Activated CD8-positive, alpha-beta memory T cell treated with anti-CD3 and anti-CD28 coated beads, Interleukin-2, amount 10 ng/mL, durations not matched to agents 7 days and 5 days (primary cell): ENCODE data around the gene CRMP1. TPM values are rescaled to one million over a fixed set of nuclear protein-coding genes. Genes with fewer than 3 reads are reported as not detected.

Source experiments
- ATAC-seq: fragments of 150-1000 bp; cut with Tn5 transposase; one replicate; pipeline ENCODE4 v1.10.0; 2021; ENCODE audit warnings: moderate library complexity
- CTCF ChIA-PET: fragments of 350-600 bp; sonication (Branson Sonifier 250); formaldehyde crosslinking; loops from one replicate; lab custom pipeline; 2021; ENCODE audit warnings: antibody characterized with exemption; lab: Charles Lee
- DNase-seq: peaks from one replicate; pipeline ENCODE4 v3.0.0-alpha.2; 2020
- H3K27ac Mint-ChIP-seq: one replicate; pipeline ENCODE4 v1.8.0; 2021; ENCODE audit warnings: mild to moderate bottlenecking, mixed read lengths
- H3K27me3 Mint-ChIP-seq: one replicate; pipeline ENCODE4 v1.8.0; 2021; ENCODE audit warnings: mixed read lengths
- H3K36me3 Mint-ChIP-seq: one replicate; pipeline ENCODE4 v1.8.0; 2021; ENCODE audit warnings: mild to moderate bottlenecking, mixed read lengths
- H3K4me1 Mint-ChIP-seq: one replicate; pipeline ENCODE4 v1.8.0; 2021; ENCODE audit warnings: mixed read lengths
- H3K4me3 Mint-ChIP-seq: one replicate; pipeline ENCODE4 v1.8.0; 2021; ENCODE audit warnings: mild to moderate bottlenecking, moderate library complexity, mixed read lengths
- H3K9me3 Mint-ChIP-seq: one replicate; pipeline ENCODE4 v1.8.0; 2022; ENCODE audit warnings: low read depth, mixed read lengths
- microRNA-seq: library from miRNA; unstranded; fragments of <30 nt; microRNA quantifications from one replicate; pipeline ENCODE4 v1.2.0, GENCODE V29; 2022
- total RNA-seq, 2 experiments: library from RNA; stranded (reverse); gene quantifications; one replicate each; pipeline ENCODE4 v1.2.3, GENCODE V29; 2021

Gene CRMP1
- total RNA-seq, 2 experiments from 2014 or later, result 0.16 to 0.20 TPM

- H3K27ac Mint-ChIP-seq, result no peak overlapping the region
- no peaks in the 10 kb centered on the region for H3K27me3 Mint-ChIP-seq
- DNase-seq (no peak), ATAC-seq (no peak)
- H3K4me3 Mint-ChIP-seq, result no peak overlapping the region
- peaks cover 3% of the 10 kb centered on the region for H3K9me3 Mint-ChIP-seq
- H3K36me3 Mint-ChIP-seq, result no peaks in the 10 kb centered on the region
- CTCF ChIA-PET, result no interaction called here
- no peaks in the 10 kb centered on the region for H3K4me1 Mint-ChIP-seq
Measured at GRCh38 chr4:5780831-5781480, 111.9 kb downstream of the CRMP1 start.

GRCh38 chr4:5776510-5776909, 116.4 kb downstream of the CRMP1 start:
- no peaks in the 10 kb centered on the region for H3K36me3 Mint-ChIP-seq
- DNase-seq (no peak), ATAC-seq (no peak)
- H3K4me3 Mint-ChIP-seq, result no peak overlapping the region
- no peaks in the 10 kb centered on the region for H3K4me1 Mint-ChIP-seq
- H3K9me3 Mint-ChIP-seq, result peaks cover 3% of the 10 kb centered on the region
- CTCF ChIA-PET, result no interaction called here
- H3K27me3 Mint-ChIP-seq, result no peaks in the 10 kb centered on the region
- no peak overlapping the region for H3K27ac Mint-ChIP-seq

- no peaks in the 10 kb centered on the region for H3K4me1 Mint-ChIP-seq
- no peak overlapping the region for H3K4me3 Mint-ChIP-seq
- no peaks in the 10 kb centered on the region for H3K27me3 Mint-ChIP-seq
- ATAC-seq (no peak), DNase-seq (no peak)
- H3K9me3 Mint-ChIP-seq, result peaks cover 3% of the 10 kb centered on the region
- no peak overlapping the region for H3K27ac Mint-ChIP-seq
- CTCF ChIA-PET, result no interaction called here
- H3K36me3 Mint-ChIP-seq, result no peaks in the 10 kb centered on the region
Measured at GRCh38 chr4:5774416-5775036, 118.4 kb downstream of the CRMP1 start.

- Mint-ChIP-seq H3K4me3 (no peak overlapping the region), H3K27ac (no peak overlapping the region), H3K9me3 (peaks cover 3% of the 10 kb centered on the region), H3K27me3 (no peaks in the 10 kb centered on the region), H3K36me3 (no peaks in the 10 kb centered on the region), H3K4me1 (no peaks in the 10 kb centered on the region)
- DNase-seq (no peak), ATAC-seq (no peak)
- CTCF ChIA-PET, result no interaction called here
Measured at GRCh38 chr4:5773271-5773555, 119.7 kb downstream of the CRMP1 start.

GRCh38 chr4:5772528-5773270, 120.2 kb downstream of the CRMP1 start:
- Mint-ChIP-seq H3K9me3 (peaks cover 8% of the 10 kb centered on the region), H3K27ac (no peak overlapping the region), H3K4me1 (no peaks in the 10 kb centered on the region), H3K27me3 (no peaks in the 10 kb centered on the region), H3K4me3 (no peak overlapping the region), H3K36me3 (no peaks in the 10 kb centered on the region)
- ATAC-seq (no peak), DNase-seq (no peak)
- CTCF ChIA-PET, result no interaction called here

Small RNAs within 50 kb of the gene (microRNA-seq; reads per million reads assigned to microRNA genes)
- not detected for gene MIR378D1

Other genes with a start within 250 kb of the CRMP1 start
- 1 to 10 TPM; 1.3 to 1.4 TPM for gene EVC2, start 184.5 kb downstream of the CRMP1 start, total RNA-seq
- gene EVC, start 181.9 kb downstream of the CRMP1 start, total RNA-seq, result 1 to 10 TPM; 2.2 to 4.0 TPM
- gene C4orf50, start 125.3 kb upstream of the CRMP1 start, total RNA-seq, result 1 to 10 TPM in 1 of 2 experiments, under 1 TPM in 1; 0.82 to 1.1 TPM